OCI-LY7 (cell line): ENCODE results near the gene SST.

ENCODE experiments used
- CTCF ChIP-seq: fragments of 200-600 bp; sonication (generic); conservative IDR thresholded peaks from 2 replicates; pipeline ENCODE4 v1.5.1; 2014; ENCODE audit warnings: mild to moderate bottlenecking, antibody characterized with exemption, low read length, moderate library complexity, mixed read lengths
- EZH2phosphoT487 ChIP-seq: fragments of 200-600 bp; sonication (generic); IDR thresholded peaks from 2 replicates; pipeline ENCODE4 v1.6.1; 2018; ENCODE audit warnings: low read depth, borderline replicate concordance, mild to moderate bottlenecking, mixed run types, antibody characterized with exemption, low read length, moderate library complexity, mixed read lengths

- TF ChIP-seq CTCF = no peak
- TF ChIP-seq EZH2phosphoT487 = no peak
Measured at GRCh38 chr3:187621881-187622280, 48.3 kb downstream of the SST start.
